ENCODE measurements around the gene MCF2L.

Gene MCF2L

GRCh38 chr13:112962911-112963625, 5.9 kb upstream of the MCF2L start:
- no peak for DNase-seq (ENCODE audit: low spot score)

GRCh38 chr13:112963641-112964040, 5.4 kb upstream of the MCF2L start:
- no peak for DNase-seq (ENCODE audit: low spot score)

- DNase-seq (ENCODE audit: low spot score) = no peak
Measured at GRCh38 chr13:112964971-112965492, 4.0 kb upstream of the MCF2L start.

- no peak for DNase-seq (ENCODE audit: low spot score)
Measured at GRCh38 chr13:112965573-112966115, 3.4 kb upstream of the MCF2L start.

GRCh38 chr13:112966776-112967175, 2.2 kb upstream of the MCF2L start:
- DNase-seq (ENCODE audit: low spot score) = no peak

GRCh38 chr13:112967686-112968379, 1.2 kb upstream of the MCF2L start:
- no peak for DNase-seq (ENCODE audit: low spot score)

GRCh38 chr13:112968380-112968909, 569 bp upstream of the MCF2L start:
- no peak for DNase-seq (ENCODE audit: low spot score)

GRCh38 chr13:112969692-112970338, 801 bp downstream of the MCF2L start:
- no peak for DNase-seq (ENCODE audit: low spot score)

GRCh38 chr13:112970552-112971287, 1.7 kb downstream of the MCF2L start:
- DNase-seq (ENCODE audit: low spot score) = no peak

- no peak for DNase-seq (ENCODE audit: low spot score)
Measured at GRCh38 chr13:112971288-112971643, 2.3 kb downstream of the MCF2L start.

GRCh38 chr13:112972258-112972657, 3.2 kb downstream of the MCF2L start:
- DNase-seq (ENCODE audit: low spot score) = no peak

- DNase-seq (ENCODE audit: low spot score) = no peak
Measured at GRCh38 chr13:112972867-112973576, 4.0 kb downstream of the MCF2L start.

- DNase-seq (ENCODE audit: low spot score) = no peak
Measured at GRCh38 chr13:112973577-112973951, 4.5 kb downstream of the MCF2L start.

GRCh38 chr13:112974125-112974524, 5.1 kb downstream of the MCF2L start:
- DNase-seq (ENCODE audit: low spot score) = no peak

GRCh38 chr13:112974671-112975070, 5.7 kb downstream of the MCF2L start:
- no peak for DNase-seq (ENCODE audit: low spot score)

- DNase-seq (ENCODE audit: low spot score) = no peak
Measured at GRCh38 chr13:112975401-112975939, 6.5 kb downstream of the MCF2L start.

- no peak for DNase-seq (ENCODE audit: low spot score)
Measured at GRCh38 chr13:112976526-112976925, 7.5 kb downstream of the MCF2L start.

- DNase-seq (ENCODE audit: low spot score) = no peak
Measured at GRCh38 chr13:112977091-112977490, 8.1 kb downstream of the MCF2L start.

- no peak for DNase-seq (ENCODE audit: low spot score)
Measured at GRCh38 chr13:112977525-112977924, 8.5 kb downstream of the MCF2L start.

GRCh38 chr13:112978561-112979405, 9.8 kb downstream of the MCF2L start:
- no peak for DNase-seq (ENCODE audit: low spot score)

Measured in kidney capillary endothelial cell (primary cell).